Transverse colon (tissue), 4 donors: Measurements from ENCODE around the gene C16orf92.

Source experiments
- CTCF ChIP-seq, 5 experiments: fragments of 200-600 bp in 3 of 5; fragments of 450-650 bp in 2 of 5; sonication (generic) in 3 of 5; IDR thresholded peaks; 1 replicate in 2 of 5; 2 replicates in 3 of 5; pipeline ENCODE4 v1.5.1; 2016 to 2017; ENCODE audit warnings: antibody characterized with exemption in 5 of 5, inconsistent platforms in 3 of 5, mild to moderate bottlenecking in 2 of 5, moderate library complexity in 1 of 5
- POLR2A ChIP-seq: fragments of 450-650 bp; IDR thresholded peaks from one replicate; pipeline ENCODE4 v1.6.1; 2016; ENCODE audit warnings: antibody characterized with exemption, mild to moderate bottlenecking, moderate library complexity
- POLR2AphosphoS5 ChIP-seq, 3 donors: sonication (generic); formaldehyde crosslinking; IDR thresholded peaks; one replicate each; pipeline ENCODE4 v1.6.1; 2016; ENCODE audit warnings: antibody characterized with exemption in 3 of 3

- TF ChIP-seq CTCF (IDR thresholded peaks at IDR 0.05): no peak
- TF ChIP-seq POLR2A: no peak
- TF ChIP-seq POLR2AphosphoS5 (IDR thresholded peaks at IDR 0.05): no peak
Observed at GRCh38 chr16:30010844-30011713, 11.9 kb upstream of the C16orf92 start, which contains the start of gene DOC2A.
